HEK293 (cell line): ENCODE measurements around the gene C1QTNF2.
A peak's percentile ranks its signal among the peaks of the same experiment; 100 is the strongest.

ENCODE experiments used
- BCL6B ChIP-seq: fragments of 450-650 bp; formaldehyde crosslinking; IDR thresholded peaks from 2 replicates; pipeline ENCODE4 v1.5.1; 2017; ENCODE audit warnings: missing biosample characterization, missing genetic modification characterization
- EGR2 ChIP-seq: fragments of 450-650 bp; formaldehyde crosslinking; IDR thresholded peaks from 2 replicates; pipeline ENCODE4 v1.5.1; 2016; ENCODE audit warnings: low read depth, missing biosample characterization, missing genetic modification characterization
- FEZF1 ChIP-seq: fragments of 450-650 bp; formaldehyde crosslinking; IDR thresholded peaks from 2 replicates; pipeline ENCODE4 v1.5.1; 2016; ENCODE audit warnings: missing biosample characterization, missing genetic modification characterization
- KLF8 ChIP-seq: fragments of 450-650 bp; formaldehyde crosslinking; IDR thresholded peaks from 2 replicates; pipeline ENCODE4 v1.5.1; 2016; ENCODE audit warnings: missing biosample characterization, missing genetic modification characterization
- OVOL3 ChIP-seq: fragments of 450-650 bp; formaldehyde crosslinking; IDR thresholded peaks from 2 replicates; pipeline ENCODE4 v1.5.1; 2016; ENCODE audit warnings: missing biosample characterization, missing genetic modification characterization
- PRDM1 ChIP-seq: fragments of 450-650 bp; formaldehyde crosslinking; IDR thresholded peaks from 2 replicates; pipeline ENCODE4; 2016; ENCODE audit warnings: missing biosample characterization, missing genetic modification characterization
- PRDM2 ChIP-seq: fragments of 450-650 bp; formaldehyde crosslinking; IDR thresholded peaks from 2 replicates; pipeline ENCODE4 v1.5.1; 2016; ENCODE audit warnings: missing biosample characterization, missing genetic modification characterization, borderline replicate concordance
- PRDM6 ChIP-seq: fragments of 450-650 bp; formaldehyde crosslinking; IDR thresholded peaks from 2 replicates; pipeline ENCODE4 v1.5.1; 2017; ENCODE audit warnings: missing biosample characterization, missing genetic modification characterization
- REPIN1 ChIP-seq: fragments of 450-650 bp; formaldehyde crosslinking; IDR thresholded peaks from 2 replicates; pipeline ENCODE4 v1.5.1; 2017; ENCODE audit warnings: missing biosample characterization, missing genetic modification characterization, low read depth
- REST ChIP-seq: fragments of 450-650 bp; formaldehyde crosslinking; IDR thresholded peaks from 2 replicates; pipeline ENCODE4 v1.5.1; 2016; ENCODE audit warnings: missing biosample characterization, missing genetic modification characterization
- ZFP69B ChIP-seq: fragments of 450-650 bp; formaldehyde crosslinking; IDR thresholded peaks from 2 replicates; pipeline ENCODE4 v1.5.1; 2016; ENCODE audit warnings: missing biosample characterization, missing genetic modification characterization
- ZNF112 ChIP-seq: fragments of 450-650 bp; formaldehyde crosslinking; IDR thresholded peaks from 2 replicates; pipeline ENCODE4 v1.5.0; 2017; ENCODE audit warnings: missing biosample characterization, missing genetic modification characterization
- ZNF184 ChIP-seq: fragments of 450-650 bp; IDR thresholded peaks from 2 replicates; pipeline ENCODE4 v1.5.1; 2018; ENCODE audit warnings: missing biosample characterization, mild to moderate bottlenecking, missing genetic modification characterization
- ZNF24 ChIP-seq: fragments of 450-650 bp; formaldehyde crosslinking; IDR thresholded peaks from 2 replicates; pipeline ENCODE4 v1.5.1; 2016; ENCODE audit warnings: missing biosample characterization, missing genetic modification characterization
- ZNF302 ChIP-seq: fragments of 450-650 bp; formaldehyde crosslinking; IDR thresholded peaks from 2 replicates; pipeline ENCODE4 v1.5.1; 2016; ENCODE audit warnings: missing biosample characterization, missing genetic modification characterization, low read depth
- ZNF311 ChIP-seq: fragments of 450-650 bp; formaldehyde crosslinking; IDR thresholded peaks from 2 replicates; pipeline ENCODE4 v1.5.1; 2017; ENCODE audit warnings: missing biosample characterization, missing genetic modification characterization, borderline replicate concordance
- ZNF391 ChIP-seq: fragments of 450-650 bp; formaldehyde crosslinking; IDR thresholded peaks from 2 replicates; pipeline ENCODE4 v1.5.1; 2016; ENCODE audit warnings: low read depth, missing biosample characterization, missing genetic modification characterization, borderline replicate concordance
- ZNF510 ChIP-seq: fragments of 450-650 bp; formaldehyde crosslinking; IDR thresholded peaks from 2 replicates; pipeline ENCODE4 v1.5.1; 2018; ENCODE audit warnings: mild to moderate bottlenecking, missing genetic modification characterization, missing biosample characterization; ENCODE audit not compliant: insufficient replicate concordance
- ZNF560 ChIP-seq: fragments of 450-650 bp; formaldehyde crosslinking; IDR thresholded peaks from 2 replicates; pipeline ENCODE4 v1.5.1; 2017; ENCODE audit warnings: missing biosample characterization, missing genetic modification characterization, borderline replicate concordance
- ZNF571 ChIP-seq: fragments of 450-650 bp; formaldehyde crosslinking; IDR thresholded peaks from 2 replicates; pipeline ENCODE4 v1.5.0; 2017; ENCODE audit warnings: missing biosample characterization, missing genetic modification characterization
- ZNF677 ChIP-seq: fragments of 450-650 bp; IDR thresholded peaks from 2 replicates; pipeline ENCODE4 v1.5.0; 2018; ENCODE audit warnings: missing biosample characterization, mild to moderate bottlenecking, missing genetic modification characterization, moderate library complexity
- ZNF768 ChIP-seq: fragments of 450-650 bp; formaldehyde crosslinking; IDR thresholded peaks from 2 replicates; pipeline ENCODE4 v1.5.1; 2018; ENCODE audit warnings: missing biosample characterization, mild to moderate bottlenecking, missing genetic modification characterization
- ZNF843 ChIP-seq: fragments of 450-650 bp; formaldehyde crosslinking; IDR thresholded peaks from 2 replicates; pipeline ENCODE4 v1.5.1; 2016; ENCODE audit warnings: missing biosample characterization, missing genetic modification characterization
- ZXDB ChIP-seq: fragments of 450-650 bp; formaldehyde crosslinking; IDR thresholded peaks from 2 replicates; pipeline ENCODE4 v1.5.1; 2016; ENCODE audit warnings: missing biosample characterization, missing genetic modification characterization
- TF ChIP-seq, protein P1 (sequence below): fragments of 450-650 bp; formaldehyde crosslinking; IDR thresholded peaks from 2 replicates; pipeline ENCODE4 v1.5.1; 2017; ENCODE audit warnings: missing biosample characterization, mild to moderate bottlenecking, missing genetic modification characterization, moderate library complexity

C1QTNF2 gene

GRCh38 chr5:160419458-160420330, 49.3 kb upstream of the C1QTNF2 start (continued):
- TF ChIP-seq ZFP69B (tag by site-specific recombination) (no peak), ZNF560 (tag by site-specific recombination) (no peak), OVOL3 (tag by site-specific recombination) (no peak), ZNF24 (tag by site-specific recombination) (0 out of 2 replicates have a peak, but pooled peaks have one; percentile 9), ZNF184 (tag by site-specific recombination) (no peak), ZNF302 (tag by site-specific recombination) (no peak), REST (no peak), PRDM6 (peak; percentile 59), ZNF510 (no peak), ZNF571 (tag by site-specific recombination) (no peak), REPIN1 (tag by site-specific recombination) (no peak), FEZF1 (tag by site-specific recombination) (no peak), PRDM2 (no peak), ZNF391 (tag by site-specific recombination) (no peak), ZNF768 (no peak), ZXDB (no peak), BCL6B (no peak), ZNF311 (tag by site-specific recombination) (no peak), ZNF112 (no peak), KLF8 (tag by site-specific recombination) (no peak), ZNF843 (tag by site-specific recombination) (no peak), ZNF677 (tag by site-specific recombination) (no peak), EGR2 (no peak), PRDM1 (tag by site-specific recombination) (no peak)
- TF ChIP-seq, protein P1, sequence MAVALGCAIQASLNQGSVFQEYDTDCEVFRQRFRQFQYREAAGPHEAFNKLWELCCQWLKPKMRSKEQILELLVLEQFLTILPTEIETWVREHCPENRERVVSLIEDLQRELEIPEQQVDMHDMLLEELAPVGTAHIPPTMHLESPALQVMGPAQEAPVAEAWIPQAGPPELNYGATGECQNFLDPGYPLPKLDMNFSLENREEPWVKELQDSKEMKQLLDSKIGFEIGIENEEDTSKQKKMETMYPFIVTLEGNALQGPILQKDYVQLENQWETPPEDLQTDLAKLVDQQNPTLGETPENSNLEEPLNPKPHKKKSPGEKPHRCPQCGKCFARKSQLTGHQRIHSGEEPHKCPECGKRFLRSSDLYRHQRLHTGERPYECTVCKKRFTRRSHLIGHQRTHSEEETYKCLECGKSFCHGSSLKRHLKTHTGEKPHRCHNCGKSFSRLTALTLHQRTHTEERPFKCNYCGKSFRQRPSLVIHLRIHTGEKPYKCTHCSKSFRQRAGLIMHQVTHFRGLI (tag by site-specific recombination): 0 out of 2 replicates have a peak, but pooled peaks have one; percentile 10
